Tibial artery (tissue), 4 donors: ENCODE results near the gene SCN2A.
"Not testable (repeated sequence)": the region's sequence is repeated elsewhere in the genome, so short reads cannot be mapped to it uniquely, and the experiment has no call there.

Source experiments
- DNase-seq, 2 donors: peaks; one replicate each; pipeline ENCODE4 v3.0.0-alpha.2; 2019
- H3K27ac ChIP-seq, 2 donors: fragments of 200-600 bp; sonication (generic) in 1 of 2; 1 replicate in 1 of 2; 2 replicates in 1 of 2; pipeline ENCODE4 v1.5.1; 2018 to 2019; ENCODE audit warnings: mild to moderate bottlenecking in 1 of 2
- H3K27me3 ChIP-seq, 2 donors: fragments of 200-600 bp; sonication (generic) in 1 of 2; one replicate each; pipeline versions ENCODE4 v1.5.1 to v1.6.0; 2016 to 2019
- H3K36me3 ChIP-seq, 3 donors: fragments of 200-600 bp; sonication (generic) in 2 of 3; one replicate each; pipeline ENCODE4 v1.5.1; 2016 to 2019; ENCODE audit warnings: mild to moderate bottlenecking in 2 of 3
- H3K4me1 ChIP-seq, 4 donors: fragments of 200-600 bp; sonication (generic) in 2 of 4; 1 replicate in 3 of 4; 2 replicates in 1 of 4; pipeline ENCODE4 v1.5.1; 2016 to 2019
- H3K4me3 ChIP-seq, 2 donors: fragments of 200-600 bp; sonication (generic) in 1 of 2; 1 replicate in 1 of 2; 2 replicates in 1 of 2; pipeline ENCODE4 v1.5.1; 2018 to 2019; ENCODE audit warnings: mild to moderate bottlenecking in 2 of 2
- H3K9me3 ChIP-seq, 3 donors: fragments of 200-600 bp; sonication (generic) in 1 of 3; one replicate each; pipeline ENCODE4 v1.5.1; 2016 to 2019
- CTCF ChIP-seq, 2 experiments: fragments of 200-600 bp in 1 of 2; fragments of 450-650 bp in 1 of 2; IDR thresholded peaks; one replicate each; pipeline ENCODE4 v1.5.1; 2017 to 2019; ENCODE audit warnings: antibody characterized with exemption in 2 of 2, mild to moderate bottlenecking in 1 of 2, moderate library complexity in 1 of 2
- intact Hi-C: fragments of 100-400 bp; cut with DNase I; formaldehyde crosslinking; loops from one replicate; pipeline ENCODE4 v1.15.0; 2023; ENCODE audit warnings: low total_unique reads

The SCN2A gene

DNA sequence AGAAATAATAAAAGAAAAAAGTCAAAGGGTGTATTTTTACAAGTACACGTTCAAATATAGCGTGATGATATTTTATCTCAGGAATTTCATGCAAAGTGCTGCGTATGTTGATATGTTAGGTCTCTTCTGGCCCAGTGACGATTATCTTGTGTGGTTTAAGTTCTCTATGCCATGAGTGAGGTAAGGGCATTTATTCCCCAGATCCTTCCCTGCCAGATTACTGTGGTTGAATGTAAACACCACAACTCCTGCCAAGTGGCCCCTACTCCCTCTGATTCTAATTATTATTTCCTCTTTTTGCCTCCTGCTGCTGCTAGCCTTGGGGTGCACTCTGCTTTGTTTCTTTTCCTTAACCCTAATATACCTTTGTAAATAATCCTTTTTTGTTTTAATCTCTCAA lies 12.2 kb downstream of the SCN2A start:
- no peaks in the 10 kb centered on the region for H3K27me3 ChIP-seq
- TF ChIP-seq CTCF (IDR thresholded peaks at IDR 0.05), result no peak
- no peak for DNase-seq
- H3K36me3 ChIP-seq, result no peaks in the 10 kb centered on the region
- intact Hi-C loops, result no loop called here
- no peaks in the 10 kb centered on the region for H3K9me3 ChIP-seq
- no peak overlapping the region for H3K27ac ChIP-seq
- no peak overlapping the region for H3K4me3 ChIP-seq
- no peaks in the 10 kb centered on the region for H3K4me1 ChIP-seq

GRCh38 chr2:165253178-165253577 lies 14.0 kb downstream of the SCN2A start:
- H3K27ac ChIP-seq, result no peak overlapping the region
- no peaks in the 10 kb centered on the region for H3K27me3 ChIP-seq
- no peaks in the 10 kb centered on the region for H3K4me1 ChIP-seq
- TF ChIP-seq CTCF (IDR thresholded peaks at IDR 0.05), result no peak
- no peak overlapping the region for H3K4me3 ChIP-seq
- no peak for DNase-seq
- H3K9me3 ChIP-seq, result no peaks in the 10 kb centered on the region
- intact Hi-C loops, result no loop called here
- H3K36me3 ChIP-seq, result no peaks in the 10 kb centered on the region

DNA sequence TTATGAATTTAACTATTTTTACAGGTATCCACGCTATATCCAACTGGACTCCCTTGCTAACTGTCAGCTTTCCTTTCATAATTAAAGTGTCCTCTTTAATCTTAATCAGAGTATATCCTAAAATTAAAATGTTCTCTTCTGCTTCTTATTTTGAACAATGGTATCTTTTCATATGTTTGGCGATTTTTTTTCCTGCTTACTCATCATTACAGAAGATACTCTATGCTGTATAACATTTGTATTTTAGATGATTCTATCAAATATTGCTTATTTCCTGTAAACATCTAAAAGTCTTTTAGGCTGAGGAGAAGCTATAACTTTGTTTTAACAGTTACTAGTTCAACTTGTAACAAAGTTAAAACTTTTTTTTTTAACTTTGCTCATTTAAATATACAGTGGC lies 17.4 kb downstream of the SCN2A start:
- no peak for TF ChIP-seq CTCF (IDR thresholded peaks at IDR 0.05)
- intact Hi-C loops, result no loop called here
- no peaks in the 10 kb centered on the region for H3K4me1 ChIP-seq
- H3K27me3 ChIP-seq, result no peaks in the 10 kb centered on the region
- no peak overlapping the region for H3K27ac ChIP-seq
- no peak for DNase-seq
- no peaks in the 10 kb centered on the region for H3K9me3 ChIP-seq
- no peaks in the 10 kb centered on the region for H3K36me3 ChIP-seq
- H3K4me3 ChIP-seq, result no peak overlapping the region

DNA sequence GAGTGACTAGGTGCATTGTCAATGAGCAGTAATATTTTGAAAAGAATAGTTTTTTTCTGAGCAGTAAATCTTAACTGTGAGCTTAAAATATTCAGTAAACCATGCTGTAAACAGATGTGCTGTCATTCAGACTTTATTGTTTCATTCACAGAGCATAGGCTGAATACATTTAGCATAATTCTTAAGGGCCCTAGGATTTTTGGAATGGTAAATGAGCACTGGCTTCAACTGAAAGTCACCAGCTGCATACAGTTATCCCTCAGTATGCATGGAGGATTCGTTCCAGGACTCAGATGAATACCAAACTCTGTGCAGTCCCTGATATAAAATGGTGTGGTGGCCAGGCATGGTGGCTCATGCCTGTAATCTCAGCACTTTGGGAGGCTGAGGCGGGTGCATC lies 21.1 kb downstream of the SCN2A start:
- H3K36me3 ChIP-seq, intact Hi-C loops, H3K27me3 ChIP-seq, H3K27ac ChIP-seq, H3K9me3 ChIP-seq, H3K4me3 ChIP-seq, DNase-seq, H3K4me1 ChIP-seq: not testable (repeated sequence)

- Histone ChIP-seq H3K27me3 (no peaks in the 10 kb centered on the region), H3K4me3 (no peak overlapping the region), H3K36me3 (no peaks in the 10 kb centered on the region), H3K4me1 (peaks cover 0 to 5% (median 0%) of the 10 kb centered on the region in 4 donors), H3K27ac (no peak overlapping the region), H3K9me3 (no peaks in the 10 kb centered on the region)
- TF ChIP-seq CTCF (IDR thresholded peaks at IDR 0.05), result no peak
- no peak for DNase-seq
- intact Hi-C loops, result no loop called here
Measured at GRCh38 chr2:165268754-165269153, 29.5 kb downstream of the SCN2A start.

- Histone ChIP-seq H3K27me3 (no peaks in the 10 kb centered on the region), H3K27ac (no peak overlapping the region), H3K36me3 (no peaks in the 10 kb centered on the region), H3K9me3 (no peaks in the 10 kb centered on the region), H3K4me1 (peaks cover 0 to 25% (median 4%) of the 10 kb centered on the region in 4 donors), H3K4me3 (no peak overlapping the region)
- intact Hi-C loops, result no loop called here
- DNase-seq, result no peak
- no peak for TF ChIP-seq CTCF (IDR thresholded peaks at IDR 0.05)
Measured at GRCh38 chr2:165273176-165273575, 34.0 kb downstream of the SCN2A start.
